ENCODE measurements around the gene SRMS.
"Not testable (repeated sequence)": the region's sequence is repeated elsewhere in the genome, so short reads cannot be mapped to it uniquely, and the experiment has no call there.

The SRMS gene

DNA sequence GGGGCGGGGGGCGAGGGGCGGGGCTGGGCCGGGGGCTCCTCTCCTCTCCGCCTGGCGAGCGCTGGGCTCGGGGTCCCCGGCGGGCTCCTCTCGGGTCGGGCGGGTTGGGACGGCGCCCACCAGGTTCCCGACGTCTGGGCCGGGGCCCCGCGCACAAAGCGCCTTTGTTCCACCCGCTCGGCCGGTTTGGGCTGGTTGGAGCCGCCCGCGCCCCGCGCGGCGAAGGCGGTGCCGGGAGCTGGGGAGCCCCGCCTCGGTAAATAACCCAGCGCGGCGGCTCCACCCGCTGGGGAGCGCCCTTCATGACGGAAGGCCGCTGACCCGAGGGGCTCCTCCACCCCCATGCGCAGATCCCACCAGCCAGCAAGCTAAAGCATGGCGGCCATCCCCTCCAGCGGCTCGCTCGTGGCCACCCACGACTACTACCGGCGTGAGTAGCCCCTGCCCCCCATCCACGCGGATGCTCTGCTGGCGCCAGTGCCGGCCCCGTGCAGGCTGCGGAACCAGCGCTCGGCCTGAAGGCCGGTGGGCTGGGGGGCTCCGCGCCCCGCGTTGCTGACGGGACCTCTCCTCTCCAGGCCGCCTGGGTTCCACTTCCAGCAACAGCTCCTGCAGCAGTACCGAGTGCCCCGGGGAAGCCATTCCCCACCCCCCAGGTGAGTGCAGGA lies 26.5 kb downstream of the SRMS start:
- DNase-seq (ENCODE audit: insufficient read length, low spot score) (no peak), FAIRE-seq (no peak)
- TF ChIP-seq, protein P1, sequence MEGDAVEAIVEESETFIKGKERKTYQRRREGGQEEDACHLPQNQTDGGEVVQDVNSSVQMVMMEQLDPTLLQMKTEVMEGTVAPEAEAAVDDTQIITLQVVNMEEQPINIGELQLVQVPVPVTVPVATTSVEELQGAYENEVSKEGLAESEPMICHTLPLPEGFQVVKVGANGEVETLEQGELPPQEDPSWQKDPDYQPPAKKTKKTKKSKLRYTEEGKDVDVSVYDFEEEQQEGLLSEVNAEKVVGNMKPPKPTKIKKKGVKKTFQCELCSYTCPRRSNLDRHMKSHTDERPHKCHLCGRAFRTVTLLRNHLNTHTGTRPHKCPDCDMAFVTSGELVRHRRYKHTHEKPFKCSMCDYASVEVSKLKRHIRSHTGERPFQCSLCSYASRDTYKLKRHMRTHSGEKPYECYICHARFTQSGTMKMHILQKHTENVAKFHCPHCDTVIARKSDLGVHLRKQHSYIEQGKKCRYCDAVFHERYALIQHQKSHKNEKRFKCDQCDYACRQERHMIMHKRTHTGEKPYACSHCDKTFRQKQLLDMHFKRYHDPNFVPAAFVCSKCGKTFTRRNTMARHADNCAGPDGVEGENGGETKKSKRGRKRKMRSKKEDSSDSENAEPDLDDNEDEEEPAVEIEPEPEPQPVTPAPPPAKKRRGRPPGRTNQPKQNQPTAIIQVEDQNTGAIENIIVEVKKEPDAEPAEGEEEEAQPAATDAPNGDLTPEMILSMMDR (IDR thresholded peaks at IDR 0.05; ENCODE audit: insufficient read depth, missing control alignments): no peak

GRCh38 chr20:63520504-63520933 lies 27.0 kb downstream of the SRMS start, which contains the start of gene PPDPF:
PPDPF (plus strand) TSS chr20:63520765; CDS start chr20:63521309, 544 bp downstream.
- peak; percentile 99 for DNase-seq (ENCODE audit: insufficient read length, low spot score)
- TF ChIP-seq, protein P1 (IDR thresholded peaks at IDR 0.05; ENCODE audit: insufficient read depth, missing control alignments): no peak
- no peak for FAIRE-seq

GRCh38 chr20:63519668-63520503 lies 27.7 kb downstream of the SRMS start:
- DNase-seq (ENCODE audit: insufficient read length, low spot score): no peak
- no peak for FAIRE-seq
- TF ChIP-seq, protein P1 (IDR thresholded peaks at IDR 0.05; ENCODE audit: insufficient read depth, missing control alignments): no peak

- FAIRE-seq (no peak), DNase-seq (ENCODE audit: insufficient read length, low spot score) (no peak)
- TF ChIP-seq, protein P1 (IDR thresholded peaks at IDR 0.05; ENCODE audit: insufficient read depth, missing control alignments): no peak
Measured at GRCh38 chr20:63518946-63519667, 28.4 kb downstream of the SRMS start.

- FAIRE-seq (no peak), DNase-seq (ENCODE audit: insufficient read length, low spot score) (no peak)
- TF ChIP-seq, protein P1 (IDR thresholded peaks at IDR 0.05; ENCODE audit: insufficient read depth, missing control alignments): no peak
Measured at GRCh38 chr20:63518351-63518861, 29.1 kb downstream of the SRMS start.

- no peak for DNase-seq (ENCODE audit: insufficient read length, low spot score)
- TF ChIP-seq, protein P1 (IDR thresholded peaks at IDR 0.05; ENCODE audit: insufficient read depth, missing control alignments): no peak
- no peak for FAIRE-seq
Measured at GRCh38 chr20:63517376-63518309, 29.9 kb downstream of the SRMS start.

GRCh38 chr20:63514520-63514919 lies 33.0 kb downstream of the SRMS start:
- FAIRE-seq; DNase-seq (ENCODE audit: insufficient read length, low spot score): not testable (repeated sequence)

Measured in D721Med (cell line).